IgD-negative memory B cell (primary cell): ENCODE data around the gene PRR14. TPM values are rescaled to one million over a fixed set of nuclear protein-coding genes. Genes with fewer than 3 reads are reported as not detected.

Experiments
- H3K27ac Mint-ChIP-seq, 3 donors: one replicate each; pipeline ENCODE4 v1.8.0; 2020 to 2022; ENCODE audit warnings: mild to moderate bottlenecking in 3 of 3, mixed read lengths in 3 of 3, moderate library complexity in 1 of 3
- H3K27me3 Mint-ChIP-seq: one replicate; pipeline ENCODE4 v1.8.0; 2021; ENCODE audit warnings: mixed read lengths
- H3K36me3 Mint-ChIP-seq: one replicate; pipeline ENCODE4 v1.8.0; 2020; ENCODE audit warnings: mild to moderate bottlenecking, mixed read lengths
- H3K4me1 Mint-ChIP-seq, 3 donors: one replicate each; pipeline ENCODE4 v1.8.0; 2020 to 2022; ENCODE audit warnings: mixed read lengths in 3 of 3, mild to moderate bottlenecking in 1 of 3
- H3K4me3 Mint-ChIP-seq, 4 donors: one replicate each; pipeline ENCODE4 v1.8.0; 2020 to 2022; ENCODE audit warnings: mild to moderate bottlenecking in 4 of 4, mixed read lengths in 4 of 4, moderate library complexity in 3 of 4
- H3K9me3 Mint-ChIP-seq, 3 donors: one replicate each; pipeline ENCODE4 v1.8.0; 2020 to 2021; ENCODE audit warnings: mixed read lengths in 3 of 3, mild to moderate bottlenecking in 1 of 3
- polyA plus RNA-seq: library from polyadenylated mRNA; unstranded; fragments of 300-500 nt; fragmentation: Illumina TruSeq; gene quantifications from one replicate; pipeline ENCODE4 v1.2.3, GENCODE V29; 2021

PRR14 gene
- polyA plus RNA-seq, 1 donor from 2014 or later = 27.6 TPM

GRCh38 chr16:30649725-30650368, 913 bp upstream of the PRR14 start:
- Mint-ChIP-seq H3K9me3 (no peaks in the 10 kb centered on the region), H3K4me1 (peaks cover 7 to 15% (median 14%) of the 10 kb centered on the region in 3 donors), H3K36me3 (peaks cover 1% of the 10 kb centered on the region), H3K27me3 (no peaks in the 10 kb centered on the region), H3K27ac (peak overlapping the region; percentile 93 to 98 (median 96)), H3K4me3 (peak overlapping the region; percentile 90 to 100 (median 98))

DNA sequence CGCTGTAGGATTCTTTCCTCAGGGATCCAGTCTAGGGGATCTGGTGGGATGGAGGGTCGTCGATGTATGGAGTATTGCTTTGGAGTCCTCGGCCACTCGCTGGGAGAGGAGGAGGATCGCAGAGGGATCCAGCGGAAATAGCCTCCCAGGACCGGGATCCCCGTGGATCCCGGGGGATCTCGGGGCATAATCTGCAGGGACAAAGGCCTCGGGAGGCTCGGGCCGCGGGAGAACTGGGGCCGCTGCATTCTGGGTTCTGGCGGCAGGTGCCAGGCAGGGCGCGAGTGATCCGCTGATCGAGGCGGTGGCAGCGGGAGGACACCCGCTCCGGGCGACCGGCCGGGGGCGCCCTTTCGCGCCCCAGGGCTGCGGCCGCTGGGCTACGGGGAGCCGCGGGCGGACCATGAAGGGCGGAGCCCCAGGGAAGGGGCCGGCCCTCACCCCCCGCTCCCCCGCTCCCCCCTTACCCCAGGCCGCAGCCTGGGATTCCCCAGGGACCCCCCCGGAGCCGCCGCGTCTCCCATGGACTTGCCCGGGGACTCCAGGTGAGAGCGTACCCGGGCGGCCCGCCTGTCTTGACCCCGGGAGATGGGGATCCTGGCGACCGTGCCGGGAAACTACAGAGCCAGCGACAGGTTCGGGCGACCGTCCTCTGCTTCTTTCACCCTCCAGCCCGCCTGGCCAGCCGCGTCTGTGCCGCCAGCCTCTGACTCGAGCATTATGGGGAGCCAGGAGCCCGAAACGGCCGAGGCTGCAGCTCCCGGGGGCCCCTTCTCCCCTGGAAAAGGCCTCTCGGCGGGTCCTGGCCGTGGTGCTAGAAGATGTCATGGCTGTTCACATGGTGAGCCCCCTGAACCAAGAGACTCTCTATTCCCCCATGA, 604 bp downstream of the PRR14 start:
- H3K4me3 Mint-ChIP-seq = peak overlapping the region; percentile 90 to 100 (median 98)
- H3K27ac Mint-ChIP-seq = peak overlapping the region; percentile 93 to 98 (median 96)
- peaks cover 4% of the 10 kb centered on the region for H3K36me3 Mint-ChIP-seq
- H3K27me3 Mint-ChIP-seq = no peaks in the 10 kb centered on the region
- no peaks in the 10 kb centered on the region for H3K9me3 Mint-ChIP-seq
- peaks cover 7 to 16% (median 14%) of the 10 kb centered on the region in 3 donors for H3K4me1 Mint-ChIP-seq

DNA sequence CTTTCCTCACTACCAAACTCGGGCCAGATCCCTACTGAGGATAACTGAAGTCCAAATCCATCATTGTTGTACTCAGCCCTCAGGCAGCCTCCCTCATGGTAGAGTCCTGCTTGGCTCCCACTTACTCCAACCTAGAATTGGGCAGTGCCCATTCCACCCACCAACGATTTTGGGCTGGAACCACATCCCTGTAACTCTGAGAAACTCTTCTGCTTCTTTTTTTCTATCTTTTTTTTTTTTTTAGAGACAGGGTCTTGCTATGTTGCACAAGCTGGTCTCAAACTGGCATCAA, 1.2 kb downstream of the PRR14 start:
- H3K4me1 Mint-ChIP-seq = peaks cover 8 to 17% (median 14%) of the 10 kb centered on the region in 3 donors
- H3K9me3 Mint-ChIP-seq = no peaks in the 10 kb centered on the region

DNA sequence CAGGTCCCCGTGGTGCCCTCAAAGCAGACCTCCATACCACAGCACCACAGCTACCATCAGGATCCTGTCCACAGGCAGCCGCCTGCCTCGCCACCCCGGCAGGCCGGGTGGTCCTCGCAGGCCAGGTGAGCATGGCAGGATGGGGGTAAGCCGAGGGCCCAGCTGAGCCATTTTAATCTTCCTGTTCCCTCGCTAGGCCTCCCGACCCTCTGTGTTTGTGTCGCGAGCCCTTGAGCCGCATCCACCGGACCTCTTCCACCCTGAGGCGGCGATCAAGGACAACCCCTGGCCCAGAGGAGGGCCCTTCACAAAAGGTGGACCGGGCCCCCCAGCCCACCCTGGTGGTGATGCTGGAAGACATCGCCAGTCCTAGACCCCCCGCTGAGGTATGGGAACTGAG, 2.0 kb downstream of the PRR14 start:
- peak overlapping the region in 2 of 3 donors; percentile 86 to 93 for H3K27ac Mint-ChIP-seq
- no peaks in the 10 kb centered on the region for H3K9me3 Mint-ChIP-seq
- H3K36me3 Mint-ChIP-seq = peaks cover 4% of the 10 kb centered on the region
- H3K27me3 Mint-ChIP-seq = no peaks in the 10 kb centered on the region
- peak overlapping the region; percentile 73 to 97 (median 84) for H3K4me3 Mint-ChIP-seq
- H3K4me1 Mint-ChIP-seq = peaks cover 14 to 22% (median 15%) of the 10 kb centered on the region in 3 donors

More for the DNA sequence above, 1.2 kb downstream of the PRR14 start:
- H3K36me3 Mint-ChIP-seq = peaks cover 4% of the 10 kb centered on the region
- peak overlapping the region; percentile 84 to 97 (median 90) for H3K4me3 Mint-ChIP-seq
- H3K27me3 Mint-ChIP-seq = no peaks in the 10 kb centered on the region
- H3K27ac Mint-ChIP-seq = peak overlapping the region; percentile 86 to 96 (median 93)

DNA sequence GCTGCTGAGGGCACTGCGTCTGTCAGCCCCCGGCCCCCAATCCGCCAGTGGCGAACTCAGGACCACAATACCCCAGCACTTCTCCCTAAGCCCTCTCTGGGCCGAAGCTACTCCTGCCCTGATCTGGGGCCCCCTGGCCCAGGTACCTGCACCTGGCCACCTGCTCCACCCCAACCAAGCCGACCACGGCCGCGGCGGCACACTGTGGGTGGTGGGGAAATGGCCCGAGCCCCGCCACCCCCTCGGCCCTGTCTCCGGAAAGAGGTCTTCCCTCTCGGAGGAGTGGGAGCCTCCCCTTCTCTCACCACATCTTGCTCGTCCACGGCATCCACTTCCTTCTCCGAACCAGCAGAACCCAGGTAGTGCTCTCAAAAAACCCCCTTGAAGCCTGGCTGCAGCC, 4.1 kb downstream of the PRR14 start:
- Mint-ChIP-seq H3K9me3 (no peaks in the 10 kb centered on the region), H3K4me1 (peaks cover 15 to 22% (median 18%) of the 10 kb centered on the region in 3 donors), H3K36me3 (peaks cover 3% of the 10 kb centered on the region), H3K27me3 (no peaks in the 10 kb centered on the region), H3K27ac (no peak overlapping the region), H3K4me3 (peak overlapping the region in 1 of 4 donors; percentile 8)

DNA sequence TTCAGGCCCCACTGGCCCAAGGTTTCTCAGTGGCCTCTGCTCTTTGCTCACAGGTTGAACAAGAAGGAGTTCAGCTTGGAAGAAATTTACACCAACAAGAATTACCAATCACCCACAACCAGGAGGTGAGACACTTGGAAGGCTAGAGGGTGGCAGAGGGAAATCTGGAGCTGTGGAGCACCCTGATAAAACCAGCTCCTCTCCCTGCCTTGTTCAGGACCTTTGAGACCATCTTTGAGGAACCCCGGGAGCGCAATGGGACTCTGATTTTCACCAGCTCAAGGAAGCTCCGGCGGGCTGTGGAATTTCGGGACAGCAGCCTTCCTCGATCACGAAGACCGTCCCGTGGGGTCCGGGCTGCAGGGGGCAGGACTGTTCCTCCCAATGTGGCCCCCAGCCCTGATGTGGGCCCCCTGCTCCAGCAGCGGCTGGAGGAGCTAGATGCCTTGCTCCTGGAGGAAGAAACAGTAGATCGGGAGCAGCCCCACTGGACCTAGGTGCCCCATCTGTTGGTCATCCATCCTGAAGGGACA, 5.1 kb downstream of the PRR14 start:
- H3K27me3 Mint-ChIP-seq = no peaks in the 10 kb centered on the region

GRCh38 chr16:30656388-30656787, 5.6 kb downstream of the PRR14 start:
- Mint-ChIP-seq H3K4me3 (peak overlapping the region; percentile 44 to 95 (median 73)), H3K4me1 (peaks cover 19 to 24% (median 21%) of the 10 kb centered on the region in 3 donors), H3K27ac (peak overlapping the region; percentile 85 to 100 (median 90)), H3K9me3 (no peaks in the 10 kb centered on the region), H3K36me3 (peaks cover 3% of the 10 kb centered on the region), H3K27me3 (no peaks in the 10 kb centered on the region)

More for the DNA sequence above, 5.1 kb downstream of the PRR14 start:
- Mint-ChIP-seq H3K4me3 (peak overlapping the region in 3 of 4 donors; percentile 59 to 95 (median 87)), H3K9me3 (no peaks in the 10 kb centered on the region), H3K4me1 (peaks cover 15 to 21% (median 17%) of the 10 kb centered on the region in 3 donors), H3K27ac (peak overlapping the region in 2 of 3 donors; percentile 85 to 90), H3K36me3 (peaks cover 3% of the 10 kb centered on the region)

DNA sequence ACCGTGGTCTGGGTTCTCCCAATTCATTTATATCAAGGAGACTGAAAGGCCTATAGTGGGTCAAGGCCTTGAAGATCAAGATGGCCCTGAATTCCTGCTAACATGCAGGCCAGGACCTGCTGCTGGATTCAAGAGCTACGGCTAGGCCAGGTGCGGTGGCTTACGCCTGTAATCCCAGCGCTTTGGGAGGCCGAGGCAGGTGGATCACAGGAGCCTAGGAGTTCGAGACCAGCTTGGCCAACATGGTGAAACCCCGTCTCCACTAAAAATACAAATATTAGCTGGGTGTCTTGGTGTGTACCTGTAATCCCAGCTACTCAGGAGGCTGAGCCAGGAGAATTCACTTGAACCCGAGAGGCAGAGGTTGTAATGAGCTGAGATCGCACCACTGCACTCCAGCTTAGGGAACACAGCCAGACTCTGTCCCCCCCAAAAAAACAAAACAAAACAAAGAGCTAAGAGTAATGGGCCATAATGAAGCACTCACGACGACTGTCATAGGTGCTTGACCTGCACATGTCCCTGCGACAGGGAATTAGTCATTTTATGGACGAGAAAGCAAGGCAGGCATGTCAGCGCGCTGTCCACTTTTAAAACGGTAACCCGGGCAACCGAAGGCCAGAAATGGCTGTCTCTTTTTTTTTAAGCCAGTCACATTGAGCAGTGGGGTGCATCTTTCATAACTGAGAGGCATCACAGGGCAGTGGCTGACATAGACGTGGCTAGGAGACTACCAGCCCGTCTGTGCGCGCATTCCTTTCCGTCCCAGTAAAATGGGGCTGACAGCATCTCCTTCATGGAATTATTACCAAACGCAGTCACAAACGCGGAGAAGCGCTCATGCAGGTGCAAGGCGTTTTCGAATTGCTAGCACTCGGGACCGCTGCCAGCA, 6.5 kb downstream of the PRR14 start:
- H3K9me3 Mint-ChIP-seq = no peaks in the 10 kb centered on the region
- H3K4me3 Mint-ChIP-seq = peak overlapping the region; percentile 77 to 95 (median 92)
- H3K27ac Mint-ChIP-seq = peak overlapping the region; percentile 90 to 100 (median 98)
- H3K27me3 Mint-ChIP-seq = no peaks in the 10 kb centered on the region
- H3K36me3 Mint-ChIP-seq = peaks cover 3% of the 10 kb centered on the region
- H3K4me1 Mint-ChIP-seq = peaks cover 16 to 23% (median 22%) of the 10 kb centered on the region in 3 donors

- Mint-ChIP-seq H3K27me3 (no peaks in the 10 kb centered on the region), H3K4me1 (peaks cover 15 to 26% (median 20%) of the 10 kb centered on the region in 3 donors), H3K36me3 (peaks cover 3% of the 10 kb centered on the region)
Measured at GRCh38 chr16:30657866-30658730, 7.3 kb downstream of the PRR14 start, which contains the start of gene FBRS. FBRS (plus strand) TSS chr16:30658431; CDS start chr16:30659519, 1,088 bp downstream.

GRCh38 chr16:30658731-30659506, 8.2 kb downstream of the PRR14 start:
- no peaks in the 10 kb centered on the region for H3K9me3 Mint-ChIP-seq
- H3K27me3 Mint-ChIP-seq = no peaks in the 10 kb centered on the region
- peak overlapping the region; percentile 91 to 100 (median 95) for H3K4me3 Mint-ChIP-seq
- peaks cover 3% of the 10 kb centered on the region for H3K36me3 Mint-ChIP-seq
- H3K4me1 Mint-ChIP-seq = peaks cover 22 to 34% (median 24%) of the 10 kb centered on the region in 3 donors
- H3K27ac Mint-ChIP-seq = peak overlapping the region; percentile 90 to 100 (median 98)

More at GRCh38 chr16:30657866-30658730, 7.3 kb downstream of the PRR14 start, which contains the start of gene FBRS:
- H3K4me3 Mint-ChIP-seq = peak within 1 kb of the TSS; percentile 91 to 100 (median 95)
- H3K27ac Mint-ChIP-seq = peak within 1 kb of the TSS; percentile 90 to 100 (median 98)
- H3K9me3 Mint-ChIP-seq = no peaks in the 10 kb centered on the region

DNA sequence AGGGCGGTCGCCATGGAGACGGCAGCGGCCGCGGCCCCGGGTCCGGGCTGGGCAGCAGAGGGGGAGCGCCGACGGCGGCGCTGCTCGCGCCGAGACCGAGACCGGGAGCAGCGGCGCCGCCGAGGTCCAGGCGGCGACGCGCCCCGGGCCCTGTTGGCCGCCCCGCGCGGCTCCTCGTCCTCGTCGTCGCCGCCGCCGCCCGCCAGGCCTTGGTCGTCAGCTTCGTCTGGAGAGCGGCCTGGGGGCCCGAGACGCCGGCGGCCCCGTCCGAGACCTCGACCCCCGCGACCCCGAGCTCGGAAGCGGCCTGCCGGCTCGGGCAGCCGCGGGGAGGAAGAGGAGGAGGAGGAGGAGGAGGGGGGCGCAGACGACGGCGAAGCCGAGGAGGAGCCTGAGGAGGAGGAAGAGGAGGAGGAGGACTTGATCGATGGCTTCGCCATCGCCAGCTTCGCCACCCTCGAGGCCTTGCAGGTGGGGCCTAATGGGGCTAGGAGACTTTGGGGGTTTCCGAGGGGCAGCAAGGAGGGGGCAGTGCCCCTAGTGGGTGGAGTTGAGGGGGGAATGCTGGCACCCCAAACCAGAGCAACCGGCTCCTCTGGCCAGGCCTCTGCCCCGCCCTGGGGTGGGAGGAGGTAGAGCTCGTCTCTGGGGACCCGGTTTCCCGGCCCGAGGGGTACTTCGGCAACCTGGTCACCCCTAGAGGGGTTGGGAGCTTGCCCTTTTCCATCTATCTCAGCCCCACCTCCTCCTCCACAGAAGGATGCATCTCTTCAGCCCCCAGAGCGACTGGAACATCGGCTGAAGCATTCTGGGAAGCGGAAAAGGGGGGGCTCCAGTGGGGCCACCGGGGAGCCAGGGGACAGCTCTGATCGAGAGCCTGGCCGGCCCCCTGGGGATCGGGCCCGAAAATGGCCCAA, 9.0 kb downstream of the PRR14 start:
- no peaks in the 10 kb centered on the region for H3K27me3 Mint-ChIP-seq
- peaks cover 3% of the 10 kb centered on the region for H3K36me3 Mint-ChIP-seq
- H3K4me1 Mint-ChIP-seq = peaks cover 22 to 34% (median 24%) of the 10 kb centered on the region in 3 donors
- H3K4me3 Mint-ChIP-seq = peak overlapping the region; percentile 88 to 93 (median 92)
- H3K9me3 Mint-ChIP-seq = no peaks in the 10 kb centered on the region
- H3K27ac Mint-ChIP-seq = peak overlapping the region; percentile 95 to 99 (median 96)
